HS-27A (cell line): ENCODE results near the gene TBC1D22A.

Experiments used
- DNase-seq: peaks from one replicate; pipeline ENCODE4 v3.0.0-alpha.2; 2012; ENCODE audit warnings: low read depth, missing footprints

Gene TBC1D22A

GRCh38 chr22:46737105-46737975, 25.1 kb upstream of the TBC1D22A start:
- DNase-seq: no peak

- DNase-seq: no peak
These were observed 24.3 kb upstream of the TBC1D22A start, which contains the start of gene CERK for GRCh38 chr22:46737976-46738646. Gene CERK, minus strand, starts transcription at chr22:46738252. Its CDS starts 104 bp downstream, at chr22:46738148.

GRCh38 chr22:46738647-46739093, 23.8 kb upstream of the TBC1D22A start:
- no peak for DNase-seq

- DNase-seq: no peak
These were observed 23.2 kb upstream of the TBC1D22A start for GRCh38 chr22:46739094-46739870.

GRCh38 chr22:46740910-46741780, 21.3 kb upstream of the TBC1D22A start:
- no peak for DNase-seq

GRCh38 chr22:46741974-46742519, 20.4 kb upstream of the TBC1D22A start:
- no peak for DNase-seq

GRCh38 chr22:46742576-46743221, 19.8 kb upstream of the TBC1D22A start:
- no peak for DNase-seq

- no peak for DNase-seq
These were observed 17.9 kb upstream of the TBC1D22A start for GRCh38 chr22:46744581-46744980.

GRCh38 chr22:46746192-46746591, 16.3 kb upstream of the TBC1D22A start:
- no peak for DNase-seq

- no peak for DNase-seq
These were observed 15.8 kb upstream of the TBC1D22A start for GRCh38 chr22:46746620-46747019.

- no peak for DNase-seq
These were observed 14.8 kb upstream of the TBC1D22A start for GRCh38 chr22:46747646-46748045.

GRCh38 chr22:46748206-46748907, 14.1 kb upstream of the TBC1D22A start:
- no peak for DNase-seq

GRCh38 chr22:46748908-46749675, 13.4 kb upstream of the TBC1D22A start:
- DNase-seq: no peak

- DNase-seq: no peak
These were observed 12.5 kb upstream of the TBC1D22A start for GRCh38 chr22:46749682-46750529.

- DNase-seq: no peak
These were observed 12.0 kb upstream of the TBC1D22A start for GRCh38 chr22:46750530-46750800.

- no peak for DNase-seq
These were observed 11.5 kb upstream of the TBC1D22A start for GRCh38 chr22:46750863-46751443.

GRCh38 chr22:46752286-46752987, 10.0 kb upstream of the TBC1D22A start:
- no peak for DNase-seq

- DNase-seq: no peak
These were observed 9.5 kb upstream of the TBC1D22A start for GRCh38 chr22:46752988-46753310.
